GM21360 (cell line): ENCODE results near the gene ELP2.
"Not testable (repeated sequence)": the region's sequence is repeated elsewhere in the genome, so short reads cannot be mapped to it uniquely, and the experiment has no call there.

Experiments
- ATAC-seq: cut with Tn5 transposase; IDR thresholded peaks from one replicate; pipeline ENCODE4 v1.9.1; 2021; ENCODE audit warnings: mild to moderate bottlenecking, moderate library complexity; ENCODE audit not compliant: unreplicated experiment

ELP2 gene, protein sequence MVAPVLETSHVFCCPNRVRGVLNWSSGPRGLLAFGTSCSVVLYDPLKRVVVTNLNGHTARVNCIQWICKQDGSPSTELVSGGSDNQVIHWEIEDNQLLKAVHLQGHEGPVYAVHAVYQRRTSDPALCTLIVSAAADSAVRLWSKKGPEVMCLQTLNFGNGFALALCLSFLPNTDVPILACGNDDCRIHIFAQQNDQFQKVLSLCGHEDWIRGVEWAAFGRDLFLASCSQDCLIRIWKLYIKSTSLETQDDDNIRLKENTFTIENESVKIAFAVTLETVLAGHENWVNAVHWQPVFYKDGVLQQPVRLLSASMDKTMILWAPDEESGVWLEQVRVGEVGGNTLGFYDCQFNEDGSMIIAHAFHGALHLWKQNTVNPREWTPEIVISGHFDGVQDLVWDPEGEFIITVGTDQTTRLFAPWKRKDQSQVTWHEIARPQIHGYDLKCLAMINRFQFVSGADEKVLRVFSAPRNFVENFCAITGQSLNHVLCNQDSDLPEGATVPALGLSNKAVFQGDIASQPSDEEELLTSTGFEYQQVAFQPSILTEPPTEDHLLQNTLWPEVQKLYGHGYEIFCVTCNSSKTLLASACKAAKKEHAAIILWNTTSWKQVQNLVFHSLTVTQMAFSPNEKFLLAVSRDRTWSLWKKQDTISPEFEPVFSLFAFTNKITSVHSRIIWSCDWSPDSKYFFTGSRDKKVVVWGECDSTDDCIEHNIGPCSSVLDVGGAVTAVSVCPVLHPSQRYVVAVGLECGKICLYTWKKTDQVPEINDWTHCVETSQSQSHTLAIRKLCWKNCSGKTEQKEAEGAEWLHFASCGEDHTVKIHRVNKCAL

GRCh38 chr18:36129300-36130038, at the start of gene ELP2, which contains the start of gene SLC39A6:
ELP2 (plus strand) TSS chr18:36129899; CDS start chr18:36129934, 35 bp downstream.
SLC39A6 (minus strand) TSS chr18:36129340; CDS start chr18:36127007, 2,333 bp downstream.
- ATAC-seq, result peak; percentile 86

DNA sequence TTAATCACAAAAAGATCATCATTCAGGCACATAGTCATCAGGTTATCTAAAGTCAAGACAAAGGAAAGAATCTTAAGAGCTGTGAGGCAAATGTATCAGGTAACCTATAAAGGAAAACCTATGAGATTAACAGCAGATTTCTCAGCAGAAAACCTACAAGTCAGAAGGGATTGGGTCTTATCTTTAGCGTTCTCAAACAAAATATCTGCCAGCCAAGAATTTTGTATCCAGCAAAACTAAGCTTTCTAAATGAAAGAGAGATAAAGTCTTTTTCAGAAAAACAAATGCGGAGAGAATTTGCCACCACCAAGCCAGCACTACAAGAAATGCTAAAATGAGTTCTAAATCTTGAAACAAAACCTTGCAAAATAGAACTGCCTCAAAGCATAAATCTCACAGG, 48.6 kb upstream of the ELP2 start:
- not testable (repeated sequence) for ATAC-seq

DNA sequence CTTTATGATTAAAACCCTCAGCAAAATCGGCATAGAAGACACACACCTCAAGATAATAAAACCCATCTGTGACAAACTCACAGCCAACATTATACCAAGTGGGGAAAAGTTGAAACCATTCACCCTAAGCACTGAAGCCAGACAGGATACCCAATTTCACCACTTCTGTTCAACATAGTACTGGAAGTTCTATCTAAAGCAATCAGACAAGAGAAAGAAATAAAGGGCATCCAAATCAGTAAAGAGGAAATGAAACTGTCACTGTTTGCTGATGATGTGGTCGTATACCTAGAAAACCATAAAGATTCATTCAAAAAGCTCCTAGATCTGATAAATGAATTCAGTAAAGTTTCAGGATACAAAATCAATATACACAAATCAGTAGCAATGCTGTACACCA, 46.0 kb upstream of the ELP2 start:
- ATAC-seq, result no peak

- ATAC-seq, result no peak
These were observed 44.5 kb upstream of the ELP2 start for GRCh38 chr18:36085195-36085594.

GRCh38 chr18:36086186-36086585, 43.5 kb upstream of the ELP2 start:
- ATAC-seq, result no peak

- ATAC-seq, result no peak
These were observed 41.4 kb upstream of the ELP2 start for GRCh38 chr18:36088256-36088655.

DNA sequence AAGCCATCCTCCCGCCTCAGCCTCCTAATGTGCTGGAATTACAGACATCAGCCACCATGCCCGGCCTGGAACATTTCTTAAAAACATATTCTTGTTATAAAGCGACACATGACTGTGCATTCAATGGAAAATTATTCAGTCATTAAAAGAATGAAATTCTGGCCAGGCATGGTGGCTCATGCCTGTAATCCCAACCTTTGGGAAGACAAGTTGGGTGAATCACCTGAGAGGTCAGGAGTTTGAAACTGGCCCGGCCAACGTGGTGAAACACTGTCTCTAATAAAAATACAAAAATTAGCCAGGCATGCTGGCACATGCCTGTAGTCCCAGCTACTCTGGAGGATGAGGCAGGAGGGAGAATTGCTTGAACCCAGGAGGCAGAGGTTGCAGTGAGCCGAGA, 40.7 kb upstream of the ELP2 start:
- no peak for ATAC-seq

DNA sequence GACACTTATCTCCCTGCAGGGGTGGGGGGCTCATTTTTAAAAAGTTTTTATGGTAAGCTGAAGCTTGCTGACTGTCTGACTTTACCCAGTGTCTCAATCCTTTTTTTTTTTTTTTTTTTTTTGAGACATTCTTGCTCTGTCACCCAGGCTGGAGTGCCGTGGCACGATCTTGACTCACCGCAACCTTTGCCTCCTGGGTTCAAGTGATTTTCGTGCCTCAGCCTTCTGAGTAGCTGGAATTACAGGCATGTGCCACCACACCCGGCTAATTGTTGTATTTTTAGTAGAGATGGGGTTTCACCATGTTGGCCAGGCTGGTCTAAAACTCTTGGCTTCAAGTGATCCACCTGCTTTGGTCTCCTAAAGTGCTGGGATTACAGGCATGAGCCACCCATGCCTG, 37.6 kb upstream of the ELP2 start:
- ATAC-seq, result not testable (repeated sequence)

- ATAC-seq, result no peak
These were observed 35.3 kb upstream of the ELP2 start for GRCh38 chr18:36094431-36094830.

GRCh38 chr18:36095936-36096519, 33.7 kb upstream of the ELP2 start:
- ATAC-seq, result no peak

GRCh38 chr18:36096955-36097354, 32.7 kb upstream of the ELP2 start:
- no peak for ATAC-seq

- no peak for ATAC-seq
These were observed 30.4 kb upstream of the ELP2 start for GRCh38 chr18:36099311-36099710.

DNA sequence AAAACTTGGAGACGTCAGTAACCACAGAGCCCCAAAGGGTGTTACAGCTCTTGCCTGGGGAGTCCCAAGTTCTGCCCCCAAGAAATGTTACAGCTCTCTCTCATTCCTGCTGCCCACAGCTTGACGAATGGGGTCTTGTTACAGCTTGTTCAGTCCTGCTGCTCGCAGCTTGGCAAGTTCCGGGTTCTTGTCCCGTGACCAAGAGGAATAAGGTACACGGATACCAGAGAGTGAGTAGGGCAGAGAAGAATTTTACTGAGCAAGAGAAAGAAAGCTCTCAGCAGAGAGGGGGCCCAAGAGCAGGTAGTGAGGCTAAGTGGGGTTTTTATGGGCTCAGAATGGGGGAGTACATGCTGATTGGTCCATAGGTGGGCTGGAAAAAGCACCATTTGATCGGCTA, 27.8 kb upstream of the ELP2 start:
- no peak for ATAC-seq

DNA sequence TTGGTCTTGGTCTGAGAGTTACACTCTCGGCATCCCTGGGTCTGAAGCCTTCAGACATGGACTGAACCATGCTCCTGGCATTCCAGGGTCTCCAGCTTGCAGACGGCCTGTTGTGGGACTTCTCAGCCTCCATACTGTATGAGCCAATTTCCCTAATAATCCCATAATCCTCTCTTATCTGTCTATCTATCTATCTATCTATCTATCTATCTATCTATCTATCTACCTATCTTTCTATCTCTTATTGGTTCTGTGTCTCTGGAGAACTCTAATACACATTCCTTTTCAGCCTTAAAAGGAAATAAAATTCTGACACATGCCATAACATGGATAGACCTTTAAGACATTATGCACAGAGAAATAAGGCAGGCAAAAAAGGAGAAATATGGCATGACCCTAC, 24.9 kb upstream of the ELP2 start:
- no peak for ATAC-seq

GRCh38 chr18:36107477-36107876, 22.2 kb upstream of the ELP2 start:
- ATAC-seq, result no peak

DNA sequence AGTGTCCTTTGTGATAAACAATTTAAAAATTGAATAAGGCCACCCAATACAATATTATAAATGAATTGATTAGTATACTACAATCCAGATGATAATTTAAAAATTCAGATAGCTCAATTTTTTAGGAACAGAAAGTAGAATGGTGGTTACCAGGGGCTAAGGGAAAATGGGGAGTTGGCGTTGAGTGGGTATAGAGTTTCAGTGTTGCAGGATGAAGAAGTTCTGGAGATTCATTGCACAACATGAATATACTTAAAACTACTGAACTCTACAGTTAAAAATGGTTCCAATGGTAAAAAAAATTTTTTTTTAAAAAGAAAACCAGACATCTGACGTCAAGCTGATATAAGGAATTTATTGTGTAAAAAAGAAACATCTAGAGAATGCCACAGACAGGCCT, 21.5 kb upstream of the ELP2 start:
- no peak for ATAC-seq

GRCh38 chr18:36108601-36109000, 21.1 kb upstream of the ELP2 start:
- ATAC-seq, result no peak

DNA sequence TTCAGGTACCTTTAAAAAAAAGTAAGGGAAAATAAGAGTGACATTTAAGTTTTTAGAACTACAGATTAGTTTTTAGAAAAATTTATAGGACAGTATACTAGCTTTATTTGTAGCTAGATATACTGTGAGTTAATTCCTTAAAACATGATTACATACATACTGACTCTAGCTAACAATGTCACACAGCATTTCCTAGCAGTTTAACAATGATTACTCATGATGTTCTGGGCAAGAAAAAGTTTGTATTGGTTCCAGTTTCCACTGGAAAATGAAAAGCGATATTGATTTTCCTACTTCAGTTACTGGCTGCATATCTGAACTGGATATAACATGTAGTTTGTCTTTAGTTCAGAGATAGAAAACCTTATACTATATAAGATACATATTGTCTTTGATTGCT, 20.0 kb upstream of the ELP2 start:
- ATAC-seq, result no peak

GRCh38 chr18:36112302-36112701, 17.4 kb upstream of the ELP2 start:
- ATAC-seq, result no peak

DNA sequence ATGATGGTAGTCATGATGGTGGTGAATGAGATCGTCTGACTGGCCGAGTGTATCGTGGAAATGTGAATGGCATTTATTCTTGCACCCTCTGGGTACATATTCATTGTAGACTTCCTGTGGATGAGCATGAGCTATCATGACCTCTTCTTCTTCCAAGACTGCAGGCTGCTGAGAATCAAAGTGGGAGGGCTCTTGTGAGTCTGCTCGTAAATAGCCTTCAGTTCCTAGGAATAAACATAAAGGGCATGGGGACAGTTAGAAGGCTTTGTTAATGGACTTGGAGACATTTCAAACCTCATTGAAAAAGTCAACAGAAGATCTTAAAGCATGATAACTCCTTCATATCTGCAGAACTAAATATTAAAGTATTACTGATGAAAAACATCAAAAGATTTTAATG, 15.4 kb upstream of the ELP2 start:
- ATAC-seq, result no peak

GRCh38 chr18:36114738-36115137, 15.0 kb upstream of the ELP2 start:
- no peak for ATAC-seq
